Measurements from ENCODE around the gene CUBN.

The CUBN gene

GRCh38 chr10:17066807-17067206, 62.8 kb downstream of the CUBN start:
- no peak for DNase-seq

GRCh38 chr10:17066000-17066399, 63.6 kb downstream of the CUBN start:
- no peak for DNase-seq

GRCh38 chr10:17065273-17065672, 64.3 kb downstream of the CUBN start:
- no peak for DNase-seq

DNA sequence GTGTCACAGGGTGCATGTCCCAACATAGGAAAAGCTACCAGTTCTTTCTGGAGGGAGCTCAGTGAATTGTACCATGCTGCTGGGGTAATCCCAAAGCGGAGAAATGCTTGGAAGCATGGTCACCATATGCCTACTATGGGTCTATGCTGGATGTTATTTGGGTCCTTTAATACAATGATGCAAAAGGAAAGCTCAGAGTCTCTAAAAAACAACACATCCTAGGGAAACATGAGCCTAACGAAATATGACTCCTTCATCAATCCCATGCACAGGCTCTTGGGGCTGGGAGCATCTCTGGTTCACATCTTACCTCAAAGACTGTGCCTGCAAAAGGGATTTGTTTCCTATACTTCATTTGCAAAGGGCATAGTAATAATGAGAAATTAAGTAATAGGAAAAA, 65.2 kb downstream of the CUBN start:
- no peak for DNase-seq

DNA sequence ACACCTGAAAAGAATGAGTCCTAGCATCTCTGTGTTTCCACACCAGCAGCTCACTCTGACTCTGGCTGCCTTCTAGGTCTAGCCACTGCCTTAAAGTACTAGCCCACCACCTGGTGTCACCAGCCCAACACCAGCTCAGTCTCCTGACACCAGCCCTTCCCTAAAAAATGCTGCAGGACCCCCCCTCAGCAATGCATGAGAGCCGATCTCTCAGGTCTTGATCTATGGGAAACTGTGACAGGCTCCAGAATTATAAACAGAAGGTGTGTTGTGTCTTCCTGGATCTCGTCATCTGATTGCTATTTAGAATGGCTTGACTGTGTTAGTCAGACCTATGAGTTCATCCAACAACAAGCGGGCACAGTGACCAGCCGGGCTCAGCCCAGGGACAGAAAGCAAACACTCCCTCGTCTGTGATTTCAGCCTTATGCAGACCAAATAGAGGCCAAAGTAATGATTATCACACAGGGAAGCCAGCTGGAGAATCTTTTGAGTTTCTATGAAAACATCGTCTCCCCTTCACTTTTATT, 66.6 kb downstream of the CUBN start:
- no peak for DNase-seq

GRCh38 chr10:17062493-17062892, 67.1 kb downstream of the CUBN start:
- DNase-seq = no peak

GRCh38 chr10:17062009-17062408, 67.6 kb downstream of the CUBN start:
- DNase-seq = no peak

DNA sequence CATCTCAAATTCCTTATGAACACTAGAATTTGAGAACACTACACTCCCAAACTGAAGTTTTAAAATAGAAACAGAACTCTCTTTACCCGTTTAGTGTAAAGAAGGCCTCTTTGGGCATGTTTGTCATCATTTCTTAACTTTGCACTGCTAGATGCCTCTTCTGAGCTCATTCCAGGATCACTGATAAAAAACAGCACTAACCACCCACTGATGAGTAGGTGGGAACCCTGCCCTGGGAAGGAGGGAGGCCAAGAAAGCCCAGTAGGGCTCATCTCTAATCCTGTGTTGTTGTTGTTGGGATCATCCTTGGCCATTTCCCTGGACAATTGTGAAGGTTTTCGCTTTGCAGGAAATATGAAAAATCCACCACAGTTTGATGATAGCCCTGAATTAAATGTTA, 68.2 kb downstream of the CUBN start:
- DNase-seq = no peak

DNA sequence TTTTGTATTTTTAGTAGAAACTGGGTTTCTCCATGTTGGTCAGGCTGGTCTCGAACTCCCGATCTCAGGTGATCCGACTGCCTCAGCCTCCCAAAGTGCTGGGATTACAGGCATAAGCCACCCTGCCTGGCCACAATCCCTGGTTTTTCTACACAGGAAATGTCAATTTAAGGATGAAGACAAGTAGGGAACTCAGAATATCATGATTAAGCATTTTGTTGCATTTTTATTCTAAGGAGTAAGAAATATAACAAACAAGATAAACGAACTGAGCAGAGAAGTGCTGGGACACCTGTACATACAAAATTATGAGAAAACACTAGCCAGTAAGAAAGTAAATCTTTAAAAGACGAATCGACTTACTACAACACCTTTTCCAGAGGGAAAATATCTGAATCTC, 69.3 kb downstream of the CUBN start:
- no peak for DNase-seq

DNA sequence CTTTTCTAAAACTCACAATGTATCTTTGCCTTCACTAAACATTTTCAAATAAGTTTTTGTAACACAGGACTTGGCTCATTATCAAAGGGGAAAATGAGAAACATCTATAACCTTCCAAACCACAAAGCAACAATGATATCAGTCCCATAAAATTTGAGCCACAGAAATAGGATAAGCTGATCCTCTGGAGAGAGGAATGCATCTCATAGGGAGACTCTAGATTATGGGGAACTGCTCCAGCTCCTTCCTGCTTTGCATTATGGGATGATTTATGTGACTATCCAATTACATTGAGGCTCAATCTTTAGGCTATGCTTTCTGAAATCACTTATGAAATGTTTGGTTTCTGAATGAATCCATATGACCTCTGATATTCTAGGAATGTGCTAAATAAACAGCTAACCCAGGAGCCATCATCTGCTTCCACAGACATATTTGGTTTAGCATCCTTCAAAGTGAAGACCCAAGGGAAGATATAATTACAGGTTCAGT, 70.4 kb downstream of the CUBN start:
- DNase-seq = no peak

- DNase-seq = no peak
Measured at GRCh38 chr10:17058093-17058492, 71.5 kb downstream of the CUBN start.

- no peak for DNase-seq
Measured at GRCh38 chr10:17056781-17057428, 72.7 kb downstream of the CUBN start.

GRCh38 chr10:17053513-17053912, 76.1 kb downstream of the CUBN start:
- DNase-seq = no peak

- DNase-seq = no peak
Measured at GRCh38 chr10:17053061-17053460, 76.5 kb downstream of the CUBN start.

- no peak for DNase-seq
Measured at GRCh38 chr10:17051851-17052250, 77.8 kb downstream of the CUBN start.

GRCh38 chr10:17049195-17049594, 80.4 kb downstream of the CUBN start:
- no peak for DNase-seq

- DNase-seq = no peak
Measured at GRCh38 chr10:17047908-17048307, 81.7 kb downstream of the CUBN start.

- DNase-seq = no peak
Measured at GRCh38 chr10:17046989-17047388, 82.6 kb downstream of the CUBN start.

- DNase-seq = no peak
Measured at GRCh38 chr10:17043586-17043985, 86.0 kb downstream of the CUBN start.

GRCh38 chr10:17041626-17042520, 87.7 kb downstream of the CUBN start:
- no peak for DNase-seq

- no peak for DNase-seq
Measured at GRCh38 chr10:17038627-17039026, 91.0 kb downstream of the CUBN start.

- no peak for DNase-seq
Measured at GRCh38 chr10:17037910-17038309, 91.7 kb downstream of the CUBN start.

- DNase-seq = no peak
Measured at GRCh38 chr10:17035446-17035845, 94.2 kb downstream of the CUBN start.
